Natural killer cell (primary cell): ENCODE data around the gene XIST. TPM values are rescaled to one million over a fixed set of nuclear protein-coding genes. Genes with fewer than 3 reads are reported as not detected.
A peak's percentile ranks its signal among the peaks of the same experiment; 100 is the strongest.

Experiments
- ATAC-seq, 3 donors: fragments of 150-1000 bp in 2 of 3; fragments of 200-7000 bp in 1 of 3; cut with Tn5 transposase; 1 replicate in 1 of 3; 2 replicates in 2 of 3; pipeline ENCODE4 v1.10.0; 2021; ENCODE audit warnings: mild to moderate bottlenecking in 2 of 3, moderate library complexity in 2 of 3
- DNase-seq, 2 donors: peaks; one replicate each; pipeline versions ENCODE4 v3.0.0 to v3.0.0-alpha.2; 2013 to 2021; ENCODE audit warnings: mixed read lengths in 1 of 2
- H3K27ac ChIP-seq: one replicate; pipeline ENCODE4 v1.5.1; 2013; ENCODE audit warnings: mild to moderate bottlenecking, low read length
- H3K27me3 ChIP-seq: one replicate; pipeline ENCODE4 v1.6.1; 2013; ENCODE audit warnings: low read length; ENCODE audit not compliant: control insufficient read depth, insufficient read depth
- H3K36me3 ChIP-seq: one replicate; pipeline ENCODE4 v1.6.1; 2013; ENCODE audit warnings: low read length; ENCODE audit not compliant: control insufficient read depth, insufficient read depth
- H3K4me1 ChIP-seq: one replicate; pipeline ENCODE4 v1.6.1; 2013; ENCODE audit warnings: low read length; ENCODE audit not compliant: control insufficient read depth, insufficient read depth
- H3K4me3 ChIP-seq: one replicate; pipeline ENCODE4 v1.5.1; 2013; ENCODE audit warnings: low read length
- H3K9me3 ChIP-seq: one replicate; pipeline ENCODE4 v1.6.1; 2013; ENCODE audit warnings: low read length; ENCODE audit not compliant: control insufficient read depth, insufficient read depth
- H3K27ac Mint-ChIP-seq, 2 donors: one replicate each; pipeline ENCODE4 v1.8.0; 2022; ENCODE audit warnings: mild to moderate bottlenecking in 2 of 2, mixed read lengths in 2 of 2, moderate library complexity in 1 of 2
- H3K27me3 Mint-ChIP-seq, 2 donors: one replicate each; pipeline ENCODE4 v1.8.0; 2022; ENCODE audit warnings: low read depth in 2 of 2, mixed read lengths in 2 of 2
- H3K36me3 Mint-ChIP-seq: one replicate; pipeline ENCODE4 v1.8.0; 2022; ENCODE audit warnings: mixed read lengths
- H3K4me1 Mint-ChIP-seq, 2 donors: one replicate each; pipeline ENCODE4 v1.8.0; 2022; ENCODE audit warnings: mixed read lengths in 2 of 2
- H3K4me3 Mint-ChIP-seq: one replicate; pipeline ENCODE4 v1.8.0; 2022; ENCODE audit warnings: mild to moderate bottlenecking, moderate library complexity, mixed read lengths
- H3K9me3 Mint-ChIP-seq, 2 donors: one replicate each; pipeline ENCODE4 v1.8.0; 2022; ENCODE audit warnings: mixed read lengths in 2 of 2
- WGBS: methylation state at CpG from one replicate; pipeline ENCODE4 v1.1.7; 2013; ENCODE audit warnings: missing lambda C conversion rate; ENCODE audit not compliant: insufficient coverage; 5-methylcytosine and 5-hydroxymethylcytosine counted together
- intact Hi-C: fragments of 100-400 bp; cut with micrococcal nuclease; formaldehyde crosslinking; loops from one replicate; pipeline ENCODE4 v1.14.2; 2022
- total RNA-seq, 4 donors: library from RNA; stranded (reverse); fragments of 120-200 nt in 1 of 4; gene quantifications; one replicate each; pipeline versions ENCODE4 v1.2.3 to v1.2.4, GENCODE V29; 2013 to 2022
- TF ChIP-seq, protein P1 (sequence below): fragments of 200-600 bp; IDR thresholded peaks from one replicate; pipeline ENCODE4 v1.8.0; 2022; ENCODE audit warnings: antibody characterized with exemption

Gene XIST
- total RNA-seq, 3 donors from 2014 or later (not counting 1 experiment from before 2014, with no cell fraction given), result 0.15 to 505 TPM; not detected in 1

DNA sequence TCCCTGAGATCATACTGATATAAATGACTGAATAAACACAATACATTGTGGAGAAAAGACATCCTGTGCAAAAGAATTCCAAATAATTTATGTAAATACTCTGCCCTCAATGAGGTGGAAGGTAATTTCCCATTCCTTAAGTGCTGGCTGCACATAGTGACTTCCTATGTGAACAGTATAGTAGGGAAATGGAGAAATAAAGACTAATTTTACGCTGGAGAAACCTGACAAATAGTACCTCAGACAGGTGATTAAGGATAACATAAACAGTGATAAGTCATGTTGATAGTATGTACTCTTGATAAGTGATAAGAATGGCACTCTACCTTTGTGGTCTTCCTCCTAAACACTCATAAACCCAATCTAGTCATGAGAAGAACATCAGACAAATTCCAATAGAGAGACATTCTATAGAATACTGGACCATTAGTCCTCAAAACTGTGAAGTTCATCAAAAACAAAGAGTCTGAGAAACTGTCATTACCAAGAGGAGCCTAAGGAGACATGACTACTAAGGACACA lies 15.5 kb downstream of the XIST start:
- Mint-ChIP-seq H3K36me3 (no peaks in the 10 kb centered on the region), H3K27ac (no peak overlapping the region), H3K9me3 (no peaks in the 10 kb centered on the region), H3K4me1 (peaks cover 0 to 23% of the 10 kb centered on the region in 2 donors), H3K27me3 (no peaks in the 10 kb centered on the region), H3K4me3 (peak overlapping the region; percentile 63)
- TF ChIP-seq, protein P1, sequence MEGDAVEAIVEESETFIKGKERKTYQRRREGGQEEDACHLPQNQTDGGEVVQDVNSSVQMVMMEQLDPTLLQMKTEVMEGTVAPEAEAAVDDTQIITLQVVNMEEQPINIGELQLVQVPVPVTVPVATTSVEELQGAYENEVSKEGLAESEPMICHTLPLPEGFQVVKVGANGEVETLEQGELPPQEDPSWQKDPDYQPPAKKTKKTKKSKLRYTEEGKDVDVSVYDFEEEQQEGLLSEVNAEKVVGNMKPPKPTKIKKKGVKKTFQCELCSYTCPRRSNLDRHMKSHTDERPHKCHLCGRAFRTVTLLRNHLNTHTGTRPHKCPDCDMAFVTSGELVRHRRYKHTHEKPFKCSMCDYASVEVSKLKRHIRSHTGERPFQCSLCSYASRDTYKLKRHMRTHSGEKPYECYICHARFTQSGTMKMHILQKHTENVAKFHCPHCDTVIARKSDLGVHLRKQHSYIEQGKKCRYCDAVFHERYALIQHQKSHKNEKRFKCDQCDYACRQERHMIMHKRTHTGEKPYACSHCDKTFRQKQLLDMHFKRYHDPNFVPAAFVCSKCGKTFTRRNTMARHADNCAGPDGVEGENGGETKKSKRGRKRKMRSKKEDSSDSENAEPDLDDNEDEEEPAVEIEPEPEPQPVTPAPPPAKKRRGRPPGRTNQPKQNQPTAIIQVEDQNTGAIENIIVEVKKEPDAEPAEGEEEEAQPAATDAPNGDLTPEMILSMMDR, result no peak
- no CpG with 5 or more reads among the region's 1 CpG for WGBS
- Histone ChIP-seq H3K4me1 (no peaks in the 10 kb centered on the region), H3K9me3 (no peaks in the 10 kb centered on the region), H3K4me3 (no peak overlapping the region), H3K27me3 (no peaks in the 10 kb centered on the region), H3K36me3 (no peaks in the 10 kb centered on the region), H3K27ac (no peak overlapping the region)
- intact Hi-C loops, result no loop called here
- DNase-seq, result no peak
- ATAC-seq, result no peak

DNA sequence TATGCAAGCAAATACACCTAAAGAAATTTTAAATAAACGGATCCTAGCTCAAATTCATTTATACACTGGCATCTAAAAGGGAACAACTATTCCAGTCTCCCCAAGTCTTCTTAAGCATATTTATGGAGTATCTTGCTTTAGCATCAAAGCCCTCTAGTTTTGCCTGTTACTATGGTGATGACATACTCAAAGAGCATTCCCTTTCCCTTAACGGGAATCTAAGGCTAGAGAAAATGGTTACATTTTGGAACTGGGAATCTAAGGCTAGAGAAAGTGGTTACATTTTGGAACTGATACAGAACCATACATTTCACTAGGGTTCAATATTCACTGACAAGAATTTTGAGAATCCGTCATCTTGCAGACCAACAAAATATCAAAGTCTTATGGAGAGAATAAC lies 18.3 kb downstream of the XIST start:
- no peak for ATAC-seq
- DNase-seq, result no peak
- no peaks in the 10 kb centered on the region for H3K36me3 Mint-ChIP-seq
- H3K4me3 Mint-ChIP-seq, result no peak overlapping the region
- peaks cover 0 to 33% of the 10 kb centered on the region in 2 donors for H3K4me1 Mint-ChIP-seq
- H3K9me3 Mint-ChIP-seq, result no peaks in the 10 kb centered on the region
- no peaks in the 10 kb centered on the region for H3K27me3 ChIP-seq
- no peaks in the 10 kb centered on the region for H3K36me3 ChIP-seq
- no peak overlapping the region for H3K4me3 ChIP-seq
- intact Hi-C loops, result no loop called here
- no peaks in the 10 kb centered on the region for H3K4me1 ChIP-seq
- no peak overlapping the region for H3K27ac ChIP-seq
- TF ChIP-seq, protein P1, result no peak
- WGBS, result 75% methylated on average over 1 of the region's 3 CpGs
- no peak overlapping the region for H3K27ac Mint-ChIP-seq
- H3K27me3 Mint-ChIP-seq, result no peaks in the 10 kb centered on the region
- no peaks in the 10 kb centered on the region for H3K9me3 ChIP-seq

DNA sequence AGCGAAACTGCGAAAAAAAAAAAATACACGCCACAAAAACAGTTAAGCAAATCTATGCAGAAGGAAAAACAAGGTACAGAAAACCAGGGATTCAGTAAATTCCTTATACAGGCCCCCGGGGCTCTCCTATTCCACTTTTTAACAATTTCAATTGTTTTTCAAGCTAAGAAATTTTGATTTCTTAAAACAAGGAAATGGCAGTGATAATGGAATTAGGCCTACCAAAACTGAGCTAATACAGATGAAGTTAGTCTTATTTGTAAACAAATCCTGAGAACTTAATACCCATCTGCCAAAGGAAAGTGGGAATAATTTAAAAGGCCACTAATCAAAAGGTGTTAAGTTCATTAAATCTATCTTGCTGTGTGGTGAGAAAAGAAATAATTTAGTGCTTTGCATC lies 20.2 kb downstream of the XIST start:
- H3K27me3 Mint-ChIP-seq, result no peaks in the 10 kb centered on the region
- DNase-seq, result no peak
- Histone ChIP-seq H3K27me3 (no peaks in the 10 kb centered on the region), H3K36me3 (no peaks in the 10 kb centered on the region), H3K4me1 (no peaks in the 10 kb centered on the region), H3K9me3 (no peaks in the 10 kb centered on the region), H3K27ac (no peak overlapping the region), H3K4me3 (no peak overlapping the region)
- no peaks in the 10 kb centered on the region for H3K36me3 Mint-ChIP-seq
- ATAC-seq, result no peak
- WGBS, result 82% methylated on average over 2 of the region's 4 CpGs
- peaks cover 0 to 40% of the 10 kb centered on the region in 2 donors for H3K4me1 Mint-ChIP-seq
- TF ChIP-seq, protein P1, result no peak
- H3K27ac Mint-ChIP-seq, result no peak overlapping the region
- intact Hi-C loops, result no loop called here
- no peaks in the 10 kb centered on the region for H3K9me3 Mint-ChIP-seq
- no peak overlapping the region for H3K4me3 Mint-ChIP-seq

DNA sequence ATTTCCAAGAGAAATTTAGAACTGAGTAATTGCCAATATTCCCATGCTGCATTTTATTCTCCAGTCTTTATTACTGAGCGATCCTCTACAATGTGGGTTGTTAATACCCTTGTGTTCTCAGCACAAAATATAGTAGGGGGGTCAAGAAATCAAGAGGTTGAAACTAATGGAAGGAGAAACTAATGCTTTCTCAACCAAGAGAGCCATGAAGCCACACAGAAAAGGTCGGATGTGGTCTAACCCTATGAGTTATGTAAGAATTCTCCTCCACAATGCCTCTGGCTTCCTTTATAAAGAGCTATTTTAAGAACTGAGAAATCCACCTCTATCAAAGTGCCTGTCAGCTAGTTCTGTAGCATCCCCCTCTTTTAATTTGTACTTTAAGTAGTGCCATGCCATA lies 21.0 kb downstream of the XIST start:
- WGBS, result no CpG with 5 or more reads among the region's 2 CpGs
- no peak overlapping the region for H3K4me3 ChIP-seq
- intact Hi-C loops, result no loop called here
- H3K27me3 ChIP-seq, result no peaks in the 10 kb centered on the region
- no peak overlapping the region for H3K27ac ChIP-seq
- no peak for ATAC-seq
- Mint-ChIP-seq H3K9me3 (no peaks in the 10 kb centered on the region), H3K27ac (no peak overlapping the region), H3K36me3 (no peaks in the 10 kb centered on the region), H3K4me3 (no peak overlapping the region), H3K27me3 (no peaks in the 10 kb centered on the region), H3K4me1 (peaks cover 0 to 32% of the 10 kb centered on the region in 2 donors)
- H3K36me3 ChIP-seq, result no peaks in the 10 kb centered on the region
- no peaks in the 10 kb centered on the region for H3K4me1 ChIP-seq
- no peak for DNase-seq
- no peaks in the 10 kb centered on the region for H3K9me3 ChIP-seq
- TF ChIP-seq, protein P1, result no peak
